Measurements from ENCODE around the gene CHST13.

Gene CHST13

GRCh38 chr3:126510308-126510910 is 13.5 kb upstream of the CHST13 start:
- DNase-seq (ENCODE audit: low read depth): no peak

- DNase-seq (ENCODE audit: low read depth): no peak
Measured at GRCh38 chr3:126511291-126511690, 12.7 kb upstream of the CHST13 start.

- DNase-seq (ENCODE audit: low read depth): no peak
Measured at GRCh38 chr3:126512026-126512425, 11.9 kb upstream of the CHST13 start.

DNA sequence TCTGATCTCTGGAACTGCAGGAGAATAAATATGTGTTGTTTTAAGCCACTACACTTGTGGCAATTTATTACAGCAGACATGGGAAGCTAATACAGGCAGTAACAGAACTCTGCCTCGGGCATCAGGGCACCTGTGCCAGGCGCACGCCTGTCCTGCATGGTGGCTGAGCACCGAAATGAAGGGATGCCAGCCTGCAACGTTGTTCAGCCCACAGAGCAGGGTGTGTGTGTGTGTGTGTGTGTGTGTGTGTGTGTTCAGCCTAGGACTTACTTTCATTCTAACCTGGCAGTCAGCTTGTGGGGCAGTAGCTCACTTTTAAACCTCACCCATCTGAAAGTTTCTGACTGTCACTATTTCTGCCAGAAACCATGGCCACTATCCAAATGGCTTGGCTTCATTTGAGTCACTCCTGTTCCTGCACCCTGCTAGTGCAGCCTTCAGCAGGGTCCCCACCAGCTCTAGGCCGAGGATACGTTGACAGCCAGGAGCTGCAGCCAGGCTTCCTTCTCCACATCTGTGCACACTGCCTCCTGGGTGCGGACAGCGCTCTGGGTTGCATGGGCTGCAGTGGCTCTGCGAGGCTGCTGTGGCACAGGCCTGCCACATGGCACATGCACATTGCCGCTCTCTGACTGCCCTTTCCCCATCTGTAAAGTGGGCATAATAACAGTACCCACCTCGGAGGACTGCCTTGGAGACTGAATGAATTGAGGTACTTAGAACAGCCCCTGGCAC is 10.9 kb upstream of the CHST13 start:
- no peak for DNase-seq (ENCODE audit: low read depth)

DNA sequence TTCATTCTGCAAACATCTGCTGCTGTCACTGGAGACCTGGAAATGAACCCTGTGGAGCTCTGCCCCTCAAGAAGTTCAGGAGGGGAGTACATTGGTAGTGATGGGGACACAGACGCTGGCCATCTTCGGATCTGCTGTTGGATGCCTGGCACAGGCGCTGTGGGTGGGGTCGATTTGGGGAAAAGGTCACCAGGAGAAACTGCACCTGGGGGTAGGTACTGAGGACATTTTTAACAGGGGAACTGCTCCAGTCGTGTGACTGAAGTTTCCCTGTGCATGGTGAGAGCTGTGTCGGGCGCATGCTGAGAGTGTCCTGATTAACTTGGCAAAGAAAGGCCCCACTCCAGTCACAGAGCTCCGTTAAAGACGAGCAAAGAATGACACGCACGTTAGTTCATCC is 9.8 kb upstream of the CHST13 start:
- no peak for DNase-seq (ENCODE audit: low read depth)

- no peak for DNase-seq (ENCODE audit: low read depth)
Measured at GRCh38 chr3:126515066-126515706, 8.8 kb upstream of the CHST13 start.

DNA sequence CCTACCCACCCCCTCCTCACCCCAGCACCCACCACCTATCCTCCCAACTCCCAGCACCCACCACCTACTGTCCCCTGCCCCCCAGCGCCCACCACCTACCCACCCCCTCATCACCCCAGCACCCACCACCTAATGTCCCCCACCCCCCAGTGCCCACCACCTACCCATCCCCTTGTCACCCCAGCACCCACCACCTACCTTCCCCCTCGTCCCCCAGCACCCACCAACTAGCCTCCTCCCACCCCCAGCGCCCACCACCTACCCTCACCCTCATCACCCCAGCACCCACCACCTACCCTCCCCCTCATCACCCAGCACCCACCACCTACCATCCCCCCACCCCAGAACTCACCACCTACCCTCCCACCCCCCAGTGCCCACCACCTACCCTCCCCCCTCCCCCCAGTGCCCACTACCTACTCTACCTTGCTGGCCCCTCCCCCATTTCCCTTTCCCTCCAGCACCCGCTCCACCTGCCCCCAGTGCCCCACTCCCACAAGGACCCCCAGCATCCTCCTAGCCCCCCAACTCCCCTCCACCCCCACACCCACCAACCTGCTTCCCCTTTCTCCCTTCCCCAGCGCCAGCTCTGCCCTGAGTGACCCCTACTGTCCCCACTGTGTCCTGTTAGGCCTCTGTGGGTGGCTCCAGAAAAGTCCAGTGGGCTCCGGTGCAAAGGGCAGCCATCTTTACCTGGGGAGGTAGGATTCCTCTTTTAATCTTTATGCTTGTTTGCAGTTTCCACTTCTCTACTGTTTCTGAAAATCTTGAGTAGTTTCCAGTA is 7.6 kb upstream of the CHST13 start:
- no peak for DNase-seq (ENCODE audit: low read depth)

DNA sequence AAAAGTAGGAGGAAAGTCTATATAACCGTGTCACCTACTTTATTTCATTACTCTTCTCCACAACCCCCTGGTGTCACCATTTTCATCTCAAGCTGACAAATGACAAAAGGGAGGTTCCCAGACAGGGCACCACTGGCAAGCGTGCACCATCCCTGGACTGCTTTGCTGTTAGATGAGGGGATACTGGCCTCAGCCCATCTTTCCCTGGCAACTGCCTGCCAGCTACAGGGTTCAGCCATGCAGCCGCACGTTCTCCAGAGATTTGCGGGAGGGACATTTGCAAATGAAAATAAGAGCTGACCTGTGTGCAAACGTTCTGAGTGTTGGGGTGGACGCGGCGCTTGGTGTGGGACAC is 7.0 kb upstream of the CHST13 start:
- no peak for DNase-seq (ENCODE audit: low read depth)

GRCh38 chr3:126517291-126517951 is 6.5 kb upstream of the CHST13 start, which contains the start of gene UROC1:
TSS of gene UROC1 (minus strand) at chr3:126517773. CDS start at chr3:126517719, 54 bp downstream.
- DNase-seq (ENCODE audit: low read depth): no peak

- no peak for DNase-seq (ENCODE audit: low read depth)
Measured at GRCh38 chr3:126517986-126518778, 5.8 kb upstream of the CHST13 start.

DNA sequence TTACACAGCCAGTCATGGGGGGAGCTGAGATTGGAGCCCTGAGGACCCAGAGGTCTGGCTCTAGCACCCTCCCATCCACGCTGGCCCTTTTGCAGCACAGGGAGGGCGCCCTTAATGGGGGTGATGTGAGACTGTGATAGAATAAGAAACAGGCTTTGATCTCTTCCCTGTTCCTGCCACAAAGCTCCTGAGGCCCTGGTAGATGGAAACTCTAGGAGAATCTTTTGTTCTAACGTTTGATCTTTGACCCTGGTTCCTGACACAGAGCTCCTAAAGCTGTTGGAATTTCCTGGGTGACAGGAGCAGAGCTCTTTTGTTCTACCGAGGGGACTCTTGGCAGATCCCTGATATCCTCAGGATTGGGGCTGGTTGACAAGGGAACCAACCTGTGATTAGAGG is 5.2 kb upstream of the CHST13 start:
- no peak for DNase-seq (ENCODE audit: low read depth)

DNA sequence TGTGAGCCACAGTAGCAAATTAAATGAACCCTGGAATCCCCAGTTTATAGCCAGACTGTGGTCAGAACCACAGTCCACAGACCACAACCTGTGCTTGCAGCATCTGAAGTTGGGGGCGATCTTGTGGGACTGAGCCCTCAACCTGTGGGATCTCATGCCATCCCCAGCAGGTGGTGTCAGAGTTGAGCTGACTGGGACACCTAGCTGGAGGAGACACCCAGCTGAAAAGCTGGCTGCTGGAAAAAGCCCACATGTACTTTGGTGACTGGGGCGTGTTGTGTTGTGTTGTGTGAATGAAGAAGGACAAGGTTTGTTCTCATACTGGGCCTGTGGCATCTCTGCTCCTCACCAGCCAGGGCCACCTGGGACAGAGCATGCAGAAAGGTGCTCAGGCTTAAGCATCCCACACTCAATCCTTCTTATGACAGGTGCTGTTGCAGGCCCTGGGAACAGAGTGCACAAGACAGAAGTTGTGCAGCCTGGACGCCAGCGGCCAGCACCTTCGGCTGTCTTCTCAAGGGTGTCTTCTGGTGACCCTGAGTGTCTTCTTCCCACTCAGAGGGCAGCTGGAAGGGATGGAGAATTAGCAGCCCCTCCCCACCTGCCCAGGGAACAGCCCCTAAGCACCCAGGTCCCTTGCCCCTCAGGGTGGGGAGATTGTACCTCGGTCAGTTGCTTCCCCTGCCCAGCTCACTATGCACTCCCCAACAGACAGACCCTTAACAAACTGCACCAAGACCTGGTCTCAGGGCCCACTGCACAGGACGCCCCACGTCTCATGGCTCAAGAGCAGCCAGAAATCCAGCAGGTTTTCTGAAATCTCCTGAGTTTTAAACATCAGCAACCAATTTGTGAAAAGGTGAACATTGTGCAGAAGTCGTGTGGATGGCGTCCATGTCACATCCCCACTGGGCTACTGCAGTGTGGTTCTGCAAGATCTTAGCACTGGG is 4.2 kb upstream of the CHST13 start:
- no peak for DNase-seq (ENCODE audit: low read depth)

DNA sequence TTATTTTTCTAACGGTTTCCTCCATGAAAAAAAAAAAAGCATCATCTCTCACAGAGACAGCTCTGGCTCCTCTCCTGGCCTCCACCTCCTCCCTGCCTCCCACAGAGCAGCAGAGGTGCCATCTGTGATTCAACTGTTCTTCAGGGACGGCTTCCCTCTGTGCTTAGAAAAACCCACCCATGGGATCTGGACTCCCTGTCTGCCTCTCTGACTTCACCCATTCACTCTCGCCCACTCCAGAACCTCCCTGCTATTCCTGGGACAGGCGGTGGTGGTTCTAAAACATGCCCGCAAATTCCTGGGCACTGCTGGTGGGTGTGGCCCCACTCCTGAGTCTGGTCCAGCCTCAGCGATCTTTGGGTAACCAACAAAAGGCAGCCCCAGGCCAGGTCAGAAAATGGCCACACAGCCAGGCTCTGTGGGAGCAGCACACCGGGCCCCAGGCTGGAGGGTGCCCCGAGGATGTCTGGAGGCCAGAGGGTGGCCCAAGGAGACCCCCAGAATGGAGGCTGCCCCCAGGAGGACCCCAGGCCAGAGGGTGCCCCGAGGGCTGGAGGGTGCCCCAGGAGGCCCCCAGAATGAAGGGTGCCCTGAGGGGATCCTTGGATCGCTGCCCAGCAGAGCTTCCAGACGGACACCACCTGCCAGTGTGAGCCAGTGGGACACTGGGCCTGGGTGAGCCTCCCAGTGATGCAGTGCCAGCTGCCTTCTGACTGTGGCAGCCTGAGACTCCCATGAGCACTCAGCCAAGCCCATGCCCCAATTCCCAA is 2.6 kb upstream of the CHST13 start:
- DNase-seq (ENCODE audit: low read depth): no peak

DNA sequence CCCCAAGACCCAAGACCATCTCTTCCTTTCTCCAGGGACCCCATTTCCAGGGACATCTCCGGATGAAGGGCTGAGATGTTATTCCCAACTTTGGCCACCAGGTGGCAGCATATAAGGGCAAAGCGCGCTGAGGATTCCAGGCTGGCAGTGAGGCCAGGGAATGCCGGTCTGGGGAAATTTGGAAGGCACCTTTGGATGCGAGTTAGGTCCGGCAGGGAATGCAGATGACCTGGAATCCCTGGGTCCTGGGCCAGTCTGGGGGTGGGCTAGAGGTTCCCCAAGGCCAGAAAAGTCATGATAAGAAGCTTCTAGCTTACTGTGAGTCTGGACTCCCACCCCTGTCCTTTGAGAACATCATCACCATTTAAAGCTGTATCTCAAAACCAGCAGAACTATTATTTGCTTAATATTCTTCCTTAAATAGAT is 1.6 kb upstream of the CHST13 start:
- DNase-seq (ENCODE audit: low read depth): no peak

DNA sequence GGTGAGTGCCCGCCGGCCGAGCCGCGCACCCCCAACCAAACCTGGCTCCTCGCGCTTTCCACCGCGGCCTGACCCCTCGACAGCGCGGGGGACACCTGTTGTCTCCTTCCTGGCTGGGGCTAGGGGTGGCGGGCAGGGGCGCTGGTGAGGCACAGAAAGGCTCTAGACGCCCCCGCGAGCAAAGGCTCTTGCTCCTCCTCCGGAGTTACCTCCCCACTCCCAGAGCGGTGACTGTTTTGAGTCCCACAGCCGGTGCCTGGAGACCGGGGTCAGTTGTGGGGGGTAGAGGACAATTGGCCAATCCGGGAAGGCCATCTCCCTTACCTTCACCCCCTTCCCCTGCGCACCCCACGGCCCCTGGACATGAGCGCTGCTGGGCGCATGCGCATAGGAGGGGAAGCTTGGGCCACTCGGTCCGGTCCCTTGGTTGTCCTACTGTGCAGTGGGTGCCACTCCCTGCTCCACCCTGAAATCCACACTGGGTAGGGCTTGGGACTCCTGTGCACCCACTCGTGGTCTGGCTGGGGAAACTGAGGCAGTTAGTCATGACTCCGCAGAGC is 554 bp downstream of the CHST13 start:
- DNase-seq (ENCODE audit: low read depth): no peak

GRCh38 chr3:126525091-126525852 is 1.3 kb downstream of the CHST13 start:
- DNase-seq (ENCODE audit: low read depth): no peak

- DNase-seq (ENCODE audit: low read depth): no peak
Measured at GRCh38 chr3:126525853-126526667, 2.1 kb downstream of the CHST13 start.

All from non-pigmented ciliary epithelial cell (primary cell).